ENCODE measurements around the gene TBC1D5.

The TBC1D5 gene

DNA sequence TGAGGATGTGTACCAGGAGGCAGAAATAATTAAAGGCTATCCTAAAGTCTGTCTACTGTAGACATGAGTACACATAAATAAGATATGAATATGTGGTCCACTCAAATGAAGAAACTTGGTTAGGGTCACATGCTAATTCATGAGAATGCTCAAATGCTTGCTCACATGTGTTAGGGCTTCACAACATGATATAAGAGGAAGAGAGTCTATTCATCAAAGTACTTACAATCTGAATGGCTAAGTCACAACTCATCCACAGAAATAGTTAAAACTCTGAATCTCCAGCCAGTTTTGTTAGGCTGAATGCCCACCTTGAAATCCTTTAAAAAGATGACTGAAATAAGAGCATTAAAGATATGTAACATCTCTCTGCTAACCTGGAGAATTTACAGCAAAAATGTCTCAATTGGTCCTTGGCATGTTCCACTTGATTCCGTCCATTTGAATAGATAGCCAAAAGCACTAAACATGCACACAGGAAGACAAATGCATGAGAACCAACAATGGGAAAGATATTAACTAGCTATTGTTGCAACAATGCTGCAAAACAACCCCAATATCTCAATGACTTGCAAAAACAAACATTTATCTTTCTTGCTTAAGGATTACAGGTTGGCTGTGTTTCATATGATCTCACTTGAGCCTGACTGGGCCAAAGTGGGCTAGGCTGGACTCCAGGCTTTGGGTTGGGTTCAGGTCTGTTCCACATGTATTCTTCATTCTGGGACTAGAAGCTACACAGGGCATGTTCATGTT lies 10.6 kb upstream of the TBC1D5 start:
- Histone ChIP-seq H2AK5ac (ENCODE audit: low read length, severe bottlenecking) (no peak overlapping the region), H3K18ac (ENCODE audit: low read depth in 1 of 2, low read length in 2 of 2) (no peak overlapping the region), H3K9me3 (ENCODE audit: control insufficient read depth, low read length) (no peaks in the 10 kb centered on the region), H3K14ac (ENCODE audit: low read length in 2 of 2) (no peak overlapping the region), H2AFZ (ENCODE audit: low read depth, low read length) (no peak overlapping the region), H3K4me2 (ENCODE audit: low read length, poor library complexity, severe bottlenecking) (no peak overlapping the region), H3K9ac (ENCODE audit: low read length) (peak overlapping the region; percentile 44), H3K27ac (ENCODE audit: low read length, poor library complexity, severe bottlenecking) (no peak overlapping the region), H2BK15ac (ENCODE audit: low read depth, poor library complexity, severe bottlenecking) (no peak overlapping the region), H2BK120ac (ENCODE audit: low read depth, low read length) (no peak overlapping the region), H4K91ac (ENCODE audit: low read length) (no peak overlapping the region), H2BK5ac (ENCODE audit: low read depth, low read length, poor library complexity, severe bottlenecking) (no peak overlapping the region), H3K79me1 (replicated peaks; ENCODE audit: low read length, poor library complexity, severe bottlenecking) (no peaks in the 10 kb centered on the region), H3K4me3 (ENCODE audit: insufficient read depth in 1 of 2, low read depth in 1 of 2, low read length in 2 of 2) (peak overlapping the region in 1 of 2 experiments; percentile 21), H3K4ac (ENCODE audit: low read depth in 1 of 2, low read length in 2 of 2) (no peak overlapping the region), H4K8ac (ENCODE audit: low read length) (no peak overlapping the region), H3K4me1 (ENCODE audit: control insufficient read depth, insufficient read depth, low read depth, low read length) (no peaks in the 10 kb centered on the region), H2BK12ac (ENCODE audit: low read length in 2 of 2) (no peak overlapping the region), H3K36me3 (ENCODE audit: control insufficient read depth in 1 of 2, insufficient read depth in 2 of 2, low read depth in 1 of 2, low read length in 2 of 2) (no peaks in the 10 kb centered on the region), H3K23ac (ENCODE audit: low read length in 2 of 2) (no peak overlapping the region), H3K27me3 (ENCODE audit: control insufficient read depth in 1 of 2, insufficient read depth in 1 of 2, low read length in 2 of 2) (no peaks in the 10 kb centered on the region)
- DNase-seq, result no peak
- WGBS, result 100% methylated on average over 1 of the region's 1 CpG

DNA sequence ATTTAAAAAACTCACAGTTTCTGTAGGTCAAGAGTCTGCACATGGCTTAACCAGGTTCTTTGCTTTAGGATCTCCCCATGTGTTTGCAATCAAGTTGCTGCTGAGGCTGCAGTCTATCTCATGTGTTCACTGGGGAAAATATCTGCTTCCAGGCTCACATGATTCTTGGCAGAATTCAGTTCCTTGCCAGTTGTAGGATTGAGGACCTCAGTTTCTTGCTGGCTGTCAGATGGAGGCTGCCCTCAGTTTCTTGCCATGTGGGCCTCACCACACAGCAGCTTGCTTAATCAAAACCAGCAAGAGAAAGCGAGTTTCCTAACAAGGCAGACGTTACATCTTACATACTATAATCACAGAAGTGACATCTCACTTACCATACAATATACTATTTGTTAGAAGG lies 10.0 kb upstream of the TBC1D5 start:
- no CpG with 5 or more reads among the region's 2 CpGs for WGBS
- H3K9ac ChIP-seq (ENCODE audit: low read length), result peak overlapping the region; percentile 44
- no peak overlapping the region for H2BK12ac ChIP-seq (ENCODE audit: low read length in 2 of 2)

DNA sequence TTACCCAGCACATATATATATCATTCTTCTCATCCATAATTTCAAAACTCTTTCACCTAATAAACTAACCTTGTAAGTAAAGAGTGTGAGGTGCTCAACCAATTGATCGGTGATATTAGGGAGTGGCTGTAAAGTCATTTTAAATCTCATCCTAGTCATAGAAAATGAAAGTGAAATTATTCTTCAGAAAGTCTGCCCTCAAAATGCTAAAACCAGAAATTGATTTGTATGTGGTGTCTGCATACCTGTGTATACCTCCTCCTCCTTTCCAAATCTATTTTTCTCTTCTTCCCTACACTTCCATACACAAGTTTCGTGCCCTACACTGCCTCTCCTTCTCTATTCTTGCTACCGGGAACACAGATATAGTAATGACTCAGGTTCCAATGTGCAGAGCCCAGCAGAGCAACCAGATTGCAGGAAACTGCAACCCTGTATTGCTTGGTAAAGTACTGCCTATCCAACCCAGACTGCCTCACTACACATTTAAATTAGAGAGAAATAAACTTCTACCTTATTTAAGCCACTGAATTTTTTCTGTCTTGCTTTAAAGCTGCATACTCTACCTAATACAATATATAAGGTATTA lies 7.4 kb upstream of the TBC1D5 start:
- Histone ChIP-seq H4K8ac (ENCODE audit: low read length) (no peak overlapping the region), H2BK120ac (ENCODE audit: low read depth, low read length) (no peak overlapping the region), H2BK5ac (ENCODE audit: low read depth, low read length, poor library complexity, severe bottlenecking) (no peak overlapping the region), H3K27ac (ENCODE audit: low read length, poor library complexity, severe bottlenecking) (no peak overlapping the region), H4K91ac (ENCODE audit: low read length) (no peak overlapping the region), H3K14ac (ENCODE audit: low read length in 2 of 2) (no peak overlapping the region), H3K36me3 (ENCODE audit: control insufficient read depth in 1 of 2, insufficient read depth in 2 of 2, low read depth in 1 of 2, low read length in 2 of 2) (no peaks in the 10 kb centered on the region), H3K27me3 (ENCODE audit: control insufficient read depth in 1 of 2, insufficient read depth in 1 of 2, low read length in 2 of 2) (no peaks in the 10 kb centered on the region), H3K9ac (ENCODE audit: low read length) (peak overlapping the region; percentile 65), H3K23ac (ENCODE audit: low read length in 2 of 2) (no peak overlapping the region), H3K4me1 (ENCODE audit: control insufficient read depth, insufficient read depth, low read depth, low read length) (peaks cover 2% of the 10 kb centered on the region), H2BK12ac (ENCODE audit: low read length in 2 of 2) (no peak overlapping the region), H2BK15ac (ENCODE audit: low read depth, poor library complexity, severe bottlenecking) (no peak overlapping the region), H3K79me1 (replicated peaks; ENCODE audit: low read length, poor library complexity, severe bottlenecking) (no peaks in the 10 kb centered on the region), H3K4me3 (ENCODE audit: insufficient read depth in 1 of 2, low read depth in 1 of 2, low read length in 2 of 2) (peak overlapping the region in 1 of 2 experiments; percentile 65), H3K4me2 (ENCODE audit: low read length, poor library complexity, severe bottlenecking) (no peak overlapping the region), H3K18ac (ENCODE audit: low read depth in 1 of 2, low read length in 2 of 2) (peak overlapping the region in 1 of 2 experiments; percentile 18), H2AK5ac (ENCODE audit: low read length, severe bottlenecking) (no peak overlapping the region), H2AFZ (ENCODE audit: low read depth, low read length) (no peak overlapping the region), H3K9me3 (ENCODE audit: control insufficient read depth, low read length) (no peaks in the 10 kb centered on the region), H3K4ac (ENCODE audit: low read depth in 1 of 2, low read length in 2 of 2) (no peak overlapping the region)
- DNase-seq, result no peak
- WGBS, result 88% methylated on average over 2 of the region's 3 CpGs

More for the DNA sequence above, 10.0 kb upstream of the TBC1D5 start:
- peak overlapping the region in 1 of 2 experiments; percentile 21 for H3K4me3 ChIP-seq (ENCODE audit: insufficient read depth in 1 of 2, low read depth in 1 of 2, low read length in 2 of 2)
- no peak overlapping the region for H2AK5ac ChIP-seq (ENCODE audit: low read length, severe bottlenecking)
- no peaks in the 10 kb centered on the region for H3K79me1 ChIP-seq (replicated peaks; ENCODE audit: low read length, poor library complexity, severe bottlenecking)
- H3K9me3 ChIP-seq (ENCODE audit: control insufficient read depth, low read length), result no peaks in the 10 kb centered on the region
- no peak overlapping the region for H3K14ac ChIP-seq (ENCODE audit: low read length in 2 of 2)
- H3K36me3 ChIP-seq (ENCODE audit: control insufficient read depth in 1 of 2, insufficient read depth in 2 of 2, low read depth in 1 of 2, low read length in 2 of 2), result no peaks in the 10 kb centered on the region
- H2BK120ac ChIP-seq (ENCODE audit: low read depth, low read length), result no peak overlapping the region
- no peak overlapping the region for H3K27ac ChIP-seq (ENCODE audit: low read length, poor library complexity, severe bottlenecking)
- no peak overlapping the region for H2BK15ac ChIP-seq (ENCODE audit: low read depth, poor library complexity, severe bottlenecking)
- no peak overlapping the region for H3K18ac ChIP-seq (ENCODE audit: low read depth in 1 of 2, low read length in 2 of 2)
- peaks cover 2% of the 10 kb centered on the region for H3K4me1 ChIP-seq (ENCODE audit: control insufficient read depth, insufficient read depth, low read depth, low read length)
- no peak overlapping the region for H3K4ac ChIP-seq (ENCODE audit: low read depth in 1 of 2, low read length in 2 of 2)
- no peak overlapping the region for H2BK5ac ChIP-seq (ENCODE audit: low read depth, low read length, poor library complexity, severe bottlenecking)
- H3K27me3 ChIP-seq (ENCODE audit: control insufficient read depth in 1 of 2, insufficient read depth in 1 of 2, low read length in 2 of 2), result no peaks in the 10 kb centered on the region
- no peak overlapping the region for H4K91ac ChIP-seq (ENCODE audit: low read length)
- no peak overlapping the region for H3K4me2 ChIP-seq (ENCODE audit: low read length, poor library complexity, severe bottlenecking)
- no peak overlapping the region for H3K23ac ChIP-seq (ENCODE audit: low read length in 2 of 2)
- no peak for DNase-seq
- H4K8ac ChIP-seq (ENCODE audit: low read length), result no peak overlapping the region
- no peak overlapping the region for H2AFZ ChIP-seq (ENCODE audit: low read depth, low read length)

GRCh38 chr3:17749281-17749680 lies 6.8 kb upstream of the TBC1D5 start:
- H2AFZ ChIP-seq (ENCODE audit: low read depth, low read length), result no peak overlapping the region
- no peak overlapping the region for H3K4me2 ChIP-seq (ENCODE audit: low read length, poor library complexity, severe bottlenecking)
- peak overlapping the region; percentile 65 for H3K9ac ChIP-seq (ENCODE audit: low read length)
- H3K4ac ChIP-seq (ENCODE audit: low read depth in 1 of 2, low read length in 2 of 2), result no peak overlapping the region
- no peak overlapping the region for H3K14ac ChIP-seq (ENCODE audit: low read length in 2 of 2)
- no peaks in the 10 kb centered on the region for H3K27me3 ChIP-seq (ENCODE audit: control insufficient read depth in 1 of 2, insufficient read depth in 1 of 2, low read length in 2 of 2)
- no peak overlapping the region for H2BK5ac ChIP-seq (ENCODE audit: low read depth, low read length, poor library complexity, severe bottlenecking)
- no peak overlapping the region for H2BK15ac ChIP-seq (ENCODE audit: low read depth, poor library complexity, severe bottlenecking)
- no peak overlapping the region for H2BK120ac ChIP-seq (ENCODE audit: low read depth, low read length)
- peak overlapping the region in 1 of 2 experiments; percentile 65 for H3K4me3 ChIP-seq (ENCODE audit: insufficient read depth in 1 of 2, low read depth in 1 of 2, low read length in 2 of 2)
- H3K9me3 ChIP-seq (ENCODE audit: control insufficient read depth, low read length), result no peaks in the 10 kb centered on the region
- H2BK12ac ChIP-seq (ENCODE audit: low read length in 2 of 2), result no peak overlapping the region
- no peak overlapping the region for H3K23ac ChIP-seq (ENCODE audit: low read length in 2 of 2)
- no peak overlapping the region for H3K18ac ChIP-seq (ENCODE audit: low read depth in 1 of 2, low read length in 2 of 2)
- no peak overlapping the region for H2AK5ac ChIP-seq (ENCODE audit: low read length, severe bottlenecking)
- no peak overlapping the region for H4K8ac ChIP-seq (ENCODE audit: low read length)
- no peaks in the 10 kb centered on the region for H3K36me3 ChIP-seq (ENCODE audit: control insufficient read depth in 1 of 2, insufficient read depth in 2 of 2, low read depth in 1 of 2, low read length in 2 of 2)
- no peak overlapping the region for H3K27ac ChIP-seq (ENCODE audit: low read length, poor library complexity, severe bottlenecking)
- WGBS, result 57% methylated on average over 1 of the region's 1 CpG
- H3K79me1 ChIP-seq (replicated peaks; ENCODE audit: low read length, poor library complexity, severe bottlenecking), result no peaks in the 10 kb centered on the region
- H4K91ac ChIP-seq (ENCODE audit: low read length), result no peak overlapping the region
- H3K4me1 ChIP-seq (ENCODE audit: control insufficient read depth, insufficient read depth, low read depth, low read length), result peaks cover 2% of the 10 kb centered on the region
- DNase-seq, result no peak

Data from mesenchymal stem cell (in vitro differentiated cells and primary cell).